Stimulated activated CD4-positive, alpha-beta T cell treated with anti-CD3 and anti-CD28 coated beads, Interleukin-12 subunit alpha, Interleukin-12 subunit beta, amount 100 ng/mL, for 48 hours (primary cell): Measurements from ENCODE around the gene SIPA1L2.
"Not testable (repeated sequence)": the region's sequence is repeated elsewhere in the genome, so short reads cannot be mapped to it uniquely, and the experiment has no call there.

ENCODE experiments used
- DNase-seq, 3 donors: peaks; one replicate each; pipeline ENCODE4 v3.0.0-alpha.2; 2020; ENCODE audit warnings: low read depth in 2 of 3, low spot score in 1 of 3

SIPA1L2 gene

GRCh38 chr1:232615306-232615800 is 14.6 kb downstream of the SIPA1L2 start:
- no peak for DNase-seq

- no peak for DNase-seq
Measured at GRCh38 chr1:232614811-232615210, 15.1 kb downstream of the SIPA1L2 start.

- no peak for DNase-seq
Measured at GRCh38 chr1:232613752-232614381, 16.1 kb downstream of the SIPA1L2 start.

DNA sequence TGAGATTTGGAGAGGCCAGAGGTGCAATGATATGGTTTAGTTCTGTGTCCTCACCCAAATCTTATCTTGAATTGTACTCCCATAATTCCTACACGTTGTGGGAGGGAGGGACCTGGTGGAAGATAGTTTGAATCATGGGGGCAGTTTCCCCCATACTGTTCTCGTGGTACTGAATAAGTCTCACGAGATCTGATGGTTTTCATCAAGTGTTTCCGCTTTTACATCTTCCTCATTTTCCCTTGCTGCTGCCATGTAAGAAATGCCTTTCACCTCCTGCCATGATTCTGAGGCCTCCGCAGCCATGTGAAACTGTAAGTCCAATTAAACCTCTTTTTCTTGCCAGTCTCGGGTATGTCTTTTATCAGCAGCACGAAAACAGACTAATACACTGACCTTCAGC is 17.1 kb downstream of the SIPA1L2 start:
- DNase-seq = not testable (repeated sequence)

GRCh38 chr1:232611834-232612233 is 18.1 kb downstream of the SIPA1L2 start:
- DNase-seq = no peak

GRCh38 chr1:232610902-232611745 is 18.8 kb downstream of the SIPA1L2 start:
- not testable (repeated sequence) for DNase-seq

DNA sequence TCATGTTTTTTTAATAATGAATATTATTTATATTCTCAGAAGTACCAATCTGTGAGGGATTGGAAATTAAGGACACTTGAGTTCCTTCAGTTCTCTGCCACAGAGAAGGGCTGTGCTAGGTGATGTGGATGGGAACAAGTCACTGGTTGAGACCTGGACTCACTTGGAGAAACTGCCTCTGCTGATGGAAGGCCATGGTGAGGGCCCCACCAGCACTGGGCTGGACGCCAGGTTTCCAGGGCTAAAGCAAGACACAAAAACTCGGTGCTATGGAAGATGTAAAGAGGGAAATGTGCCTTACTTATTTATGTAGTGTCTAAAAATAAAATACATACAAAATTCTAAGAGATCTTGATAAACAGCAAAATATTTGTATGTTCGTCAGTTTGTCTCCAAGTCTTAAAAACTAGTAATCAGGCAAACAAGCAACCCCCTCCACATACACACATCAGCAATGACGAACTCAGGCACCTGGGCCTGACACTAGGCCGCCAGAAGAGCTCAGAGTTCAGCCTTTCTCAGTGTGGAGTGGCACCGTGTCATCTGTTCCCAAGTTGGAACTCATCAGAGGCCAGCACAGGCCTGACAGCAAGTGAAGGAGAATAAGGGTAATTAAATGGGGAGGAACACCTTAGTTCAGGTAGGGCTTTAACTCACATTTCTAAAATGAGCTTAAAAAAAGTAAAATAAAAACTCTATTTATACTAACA is 19.6 kb downstream of the SIPA1L2 start:
- DNase-seq = no peak

GRCh38 chr1:232608427-232608826 is 21.5 kb downstream of the SIPA1L2 start:
- DNase-seq = no peak

- DNase-seq = no peak
Measured at GRCh38 chr1:232602622-232603021, 27.3 kb downstream of the SIPA1L2 start.

GRCh38 chr1:232600424-232601258 is 29.3 kb downstream of the SIPA1L2 start:
- no peak for DNase-seq

DNA sequence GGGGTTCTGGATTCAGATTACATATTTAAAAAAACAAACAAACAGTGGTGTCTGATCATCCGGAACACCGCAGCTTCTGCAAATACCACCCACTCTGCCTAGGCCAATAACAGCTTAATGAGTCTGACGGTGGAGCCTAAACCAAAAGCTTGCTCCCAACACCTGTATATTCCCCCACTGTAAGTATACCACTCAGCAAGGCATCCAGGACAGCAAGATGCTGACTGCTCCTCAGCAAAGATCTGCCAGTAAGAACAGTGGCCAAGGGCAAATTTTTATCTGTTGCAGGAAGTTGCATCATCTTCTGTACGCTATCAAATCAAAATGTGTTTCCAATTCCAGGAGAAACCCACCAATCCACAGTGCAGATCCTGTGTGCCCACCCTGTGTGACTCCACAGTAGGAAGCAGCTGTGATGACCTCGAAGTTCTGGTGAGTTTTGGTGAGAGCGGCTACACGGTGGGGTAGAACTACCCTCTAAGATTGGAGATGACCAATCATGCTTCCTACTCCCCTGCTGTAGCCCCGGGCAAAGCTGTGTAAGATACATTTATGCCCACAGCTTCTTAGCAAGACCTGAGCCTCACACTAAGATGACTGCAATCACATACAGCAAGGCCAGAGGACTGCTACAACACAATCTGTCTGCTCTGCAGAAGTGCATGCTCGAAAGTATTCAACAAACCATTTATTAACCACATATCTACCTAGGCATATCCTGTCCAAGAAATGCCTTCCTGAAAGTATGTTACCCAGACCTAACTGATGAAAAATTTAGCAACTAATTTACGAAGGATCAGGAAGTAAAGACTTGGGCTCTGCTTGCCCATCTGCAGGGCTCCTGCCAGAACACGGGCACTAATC is 30.5 kb downstream of the SIPA1L2 start:
- no peak for DNase-seq

- no peak for DNase-seq
Measured at GRCh38 chr1:232598837-232599177, 31.1 kb downstream of the SIPA1L2 start.

GRCh38 chr1:232598133-232598532 is 31.8 kb downstream of the SIPA1L2 start:
- no peak for DNase-seq

- no peak for DNase-seq
Measured at GRCh38 chr1:232597721-232598120, 32.2 kb downstream of the SIPA1L2 start.

GRCh38 chr1:232596666-232597303 is 33.1 kb downstream of the SIPA1L2 start:
- DNase-seq = no peak

GRCh38 chr1:232594768-232595698 is 34.9 kb downstream of the SIPA1L2 start:
- no peak for DNase-seq

- DNase-seq = no peak
Measured at GRCh38 chr1:232593717-232594502, 36.0 kb downstream of the SIPA1L2 start.

GRCh38 chr1:232591344-232591743 is 38.6 kb downstream of the SIPA1L2 start:
- no peak for DNase-seq
